Lung (tissue), 12 donors: ENCODE data around the gene ANAPC5. TPM values are rescaled to one million over a fixed set of nuclear protein-coding genes. Genes with fewer than 3 reads are reported as not detected.
A peak's percentile ranks its signal among the peaks of the same experiment; 100 is the strongest.
"Not testable (repeated sequence)": the region's sequence is repeated elsewhere in the genome, so short reads cannot be mapped to it uniquely, and the experiment has no call there.

ENCODE experiments used
- ATAC-seq: fragments of 200-7000 bp; cut with Tn5 transposase; one replicate; pipeline ENCODE4 v1.9.1; 2020; ENCODE audit warnings: moderate number of reproducible peaks; ENCODE audit not compliant: insufficient read depth, low FRiP score
- DNase-seq, 3 donors: peaks; one replicate each; pipeline ENCODE4 v3.0.0-alpha.2; 2013 to 2017
- H3K27ac ChIP-seq, 2 donors: one replicate each; pipeline ENCODE4 v1.5.1; 2013; ENCODE audit warnings: mild to moderate bottlenecking in 2 of 2, moderate library complexity in 2 of 2, control low read depth in 1 of 2, inconsistent platforms in 1 of 2, low read depth in 1 of 2, low read length in 1 of 2
- H3K27me3 ChIP-seq, 3 donors: one replicate each; pipeline ENCODE4 v1.5.1; 2013; ENCODE audit warnings: low read length in 2 of 3; ENCODE audit not compliant: control insufficient read depth in 3 of 3, insufficient read depth in 3 of 3
- H3K36me3 ChIP-seq, 4 donors: one replicate each; pipeline ENCODE4 v1.5.1; 2013; ENCODE audit warnings: low read length in 4 of 4, mild to moderate bottlenecking in 1 of 4, moderate library complexity in 1 of 4; ENCODE audit not compliant: control insufficient read depth in 4 of 4, insufficient read depth in 4 of 4
- H3K4me1 ChIP-seq, 5 donors: one replicate each; pipeline ENCODE4 v1.5.1; 2013; ENCODE audit warnings: low read length in 5 of 5, mild to moderate bottlenecking in 2 of 5, moderate library complexity in 1 of 5; ENCODE audit not compliant: control insufficient read depth in 5 of 5, insufficient read depth in 5 of 5
- H3K4me3 ChIP-seq: one replicate; pipeline ENCODE4 v1.5.1; 2013; ENCODE audit warnings: mild to moderate bottlenecking, control low read depth, moderate library complexity
- H3K9ac ChIP-seq, 2 donors: one replicate each; pipeline ENCODE4 v1.5.1; 2013; ENCODE audit warnings: low read length in 2 of 2, control low read depth in 1 of 2; ENCODE audit not compliant: insufficient read depth in 1 of 2
- H3K9me3 ChIP-seq, 4 donors: one replicate each; pipeline ENCODE4 v1.5.1; 2013; ENCODE audit warnings: low read length in 3 of 4, mild to moderate bottlenecking in 1 of 4, moderate library complexity in 1 of 4; ENCODE audit not compliant: control insufficient read depth in 4 of 4, insufficient read depth in 3 of 4
- WGBS, 2 donors: extraction: QIAGEN DNeasy Blood & Tissue Kit; methylation state at CpG; one replicate each; pipeline ENCODE4 v1.1.7; 2013; 5-methylcytosine and 5-hydroxymethylcytosine counted together
- polyA plus RNA-seq, 2 donors: library from polyadenylated mRNA; stranded (reverse); fragments of 200-250 nt; gene quantifications; one replicate each; pipeline ENCODE4 v1.2.1, GENCODE V29; 2013
- total RNA-seq, 2 donors: library from RNA; depleted of rRNA in 1 of 2; stranded (reverse); fragments of >200 nt in 1 of 2; gene quantifications; one replicate each; pipeline ENCODE4 v1.2.1, GENCODE V29; 2014 to 2021
- TF ChIP-seq, protein P1 (sequence below): IDR thresholded peaks from 2 replicates; pipeline ENCODE4 v1.5.1; 2012; ENCODE audit warnings: mild to moderate bottlenecking; ENCODE audit errors: control extremely low read depth, extremely low read depth
- donor health status: control.
- donor health status: control.
- donor health status: Bipolar disorder and iron deficiency.
- donor health status: healthy.
- donor health status: DM: yes; HTN: yes; CAD: no.

ANAPC5 gene
- total and polyA plus RNA-seq, 4 donors: 80.9 to 164 (median 89.3) TPM

GRCh38 chr12:121284551-121285390, 67.4 kb downstream of the ANAPC5 start:
- no peak overlapping the region for H3K4me3 ChIP-seq
- DNase-seq (peak in 1 of 3 donors; percentile 28), ATAC-seq (peak; percentile 36)
- no peak overlapping the region for H3K9ac ChIP-seq
- no peaks in the 10 kb centered on the region for H3K36me3 ChIP-seq
- TF ChIP-seq, protein P1, sequence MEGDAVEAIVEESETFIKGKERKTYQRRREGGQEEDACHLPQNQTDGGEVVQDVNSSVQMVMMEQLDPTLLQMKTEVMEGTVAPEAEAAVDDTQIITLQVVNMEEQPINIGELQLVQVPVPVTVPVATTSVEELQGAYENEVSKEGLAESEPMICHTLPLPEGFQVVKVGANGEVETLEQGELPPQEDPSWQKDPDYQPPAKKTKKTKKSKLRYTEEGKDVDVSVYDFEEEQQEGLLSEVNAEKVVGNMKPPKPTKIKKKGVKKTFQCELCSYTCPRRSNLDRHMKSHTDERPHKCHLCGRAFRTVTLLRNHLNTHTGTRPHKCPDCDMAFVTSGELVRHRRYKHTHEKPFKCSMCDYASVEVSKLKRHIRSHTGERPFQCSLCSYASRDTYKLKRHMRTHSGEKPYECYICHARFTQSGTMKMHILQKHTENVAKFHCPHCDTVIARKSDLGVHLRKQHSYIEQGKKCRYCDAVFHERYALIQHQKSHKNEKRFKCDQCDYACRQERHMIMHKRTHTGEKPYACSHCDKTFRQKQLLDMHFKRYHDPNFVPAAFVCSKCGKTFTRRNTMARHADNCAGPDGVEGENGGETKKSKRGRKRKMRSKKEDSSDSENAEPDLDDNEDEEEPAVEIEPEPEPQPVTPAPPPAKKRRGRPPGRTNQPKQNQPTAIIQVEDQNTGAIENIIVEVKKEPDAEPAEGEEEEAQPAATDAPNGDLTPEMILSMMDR: no peak
- no peaks in the 10 kb centered on the region for H3K27me3 ChIP-seq
- H3K27ac ChIP-seq: peak overlapping the region in 1 of 2 donors; percentile 40
- 72 to 87% methylated on average over 14 of the region's 14 CpGs for WGBS, 2 donors
- H3K4me1 ChIP-seq: peaks cover 0 to 24% (median 6%) of the 10 kb centered on the region in 5 donors
- H3K9me3 ChIP-seq: no peaks in the 10 kb centered on the region

GRCh38 chr12:121283841-121284240, 68.4 kb downstream of the ANAPC5 start:
- Histone ChIP-seq H3K9ac (no peak overlapping the region), H3K27ac (no peak overlapping the region), H3K9me3 (no peaks in the 10 kb centered on the region), H3K4me1 (peaks cover 0 to 24% (median 14%) of the 10 kb centered on the region in 5 donors), H3K27me3 (no peaks in the 10 kb centered on the region), H3K4me3 (no peak overlapping the region), H3K36me3 (no peaks in the 10 kb centered on the region)
- DNase-seq (no peak), ATAC-seq (no peak)
- whole genome bisulfite sequencing, 2 donors: 96% methylated on average over 6 of the region's 6 CpGs
- TF ChIP-seq, protein P1: no peak

GRCh38 chr12:121283388-121283787, 68.8 kb downstream of the ANAPC5 start:
- 91 to 93% methylated on average over 5 of the region's 5 CpGs for WGBS, 2 donors
- peaks cover 0 to 25% (median 16%) of the 10 kb centered on the region in 5 donors for H3K4me1 ChIP-seq

GRCh38 chr12:121282910-121283309, 69.3 kb downstream of the ANAPC5 start:
- DNase-seq, H3K9me3 ChIP-seq, ATAC-seq, H3K9ac ChIP-seq, H3K27me3 ChIP-seq, H3K27ac ChIP-seq, H3K36me3 ChIP-seq, H3K4me3 ChIP-seq: not testable (repeated sequence)
- 95 to 99% methylated on average over 11 of the region's 11 CpGs for WGBS, 2 donors
- H3K4me1 ChIP-seq: peaks cover 0 to 23% (median 19%) of the 10 kb centered on the region in 5 donors

More at GRCh38 chr12:121283388-121283787, 68.8 kb downstream of the ANAPC5 start:
- Histone ChIP-seq H3K4me3 (no peak overlapping the region), H3K27ac (no peak overlapping the region), H3K27me3 (no peaks in the 10 kb centered on the region), H3K36me3 (no peaks in the 10 kb centered on the region), H3K9ac (no peak overlapping the region), H3K9me3 (no peaks in the 10 kb centered on the region)
- DNase-seq (no peak), ATAC-seq (no peak)
- TF ChIP-seq, protein P1: no peak
